ENCODE measurements around the gene SHTN1. TPM values are rescaled to one million over a fixed set of nuclear protein-coding genes. Genes with fewer than 3 reads are reported as not detected.

Gene SHTN1
- total RNA-seq, 2 experiments from 2014 or later: 0.29 to 0.53 TPM

DNA sequence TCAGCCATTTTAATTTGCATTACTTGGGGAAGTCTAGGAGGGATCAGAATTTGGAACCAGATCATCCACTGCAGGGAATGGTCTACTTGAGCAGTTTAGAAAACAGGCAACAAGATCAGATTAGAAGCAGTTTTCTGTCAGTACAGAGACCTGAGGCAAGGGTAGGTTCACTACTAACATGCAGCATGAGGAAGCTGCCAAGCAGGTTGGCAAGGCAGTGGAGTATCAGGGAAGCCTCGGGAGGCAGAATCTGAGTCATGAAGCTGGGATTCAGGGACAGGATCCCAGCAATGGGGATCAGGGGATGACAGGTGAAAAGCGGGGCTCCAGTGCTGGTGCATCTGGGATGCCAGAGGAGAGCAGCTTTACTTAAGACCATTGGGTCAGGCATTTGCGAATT is 127.6 kb downstream of the SHTN1 start:
- no peaks in the 10 kb centered on the region for H3K36me3 Mint-ChIP-seq

DNA sequence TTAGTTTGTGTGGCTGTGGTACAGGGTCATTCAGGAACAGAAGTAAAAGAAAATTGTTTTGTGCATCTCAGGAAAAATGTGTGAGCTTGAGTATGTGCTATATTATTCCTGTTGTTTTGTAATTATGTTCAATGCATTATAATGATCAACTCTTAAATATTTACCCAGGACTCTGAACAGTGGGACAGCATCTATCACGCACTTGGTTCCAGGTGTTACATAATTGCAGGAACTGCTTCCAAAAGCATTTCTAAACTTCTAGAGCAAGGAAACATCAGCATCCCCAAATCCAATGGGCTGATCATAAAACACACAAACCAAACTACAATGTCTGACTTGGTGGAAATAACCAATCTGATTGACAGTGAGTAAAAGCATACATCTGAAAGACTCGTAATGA is 129.1 kb downstream of the SHTN1 start:
- Mint-ChIP-seq H3K9me3 (peaks cover 5% of the 10 kb centered on the region), H3K27me3 (peaks cover 5% of the 10 kb centered on the region), H3K4me1 (ENCODE audit: low read depth) (no peaks in the 10 kb centered on the region), H3K27ac (no peak overlapping the region), H3K36me3 (no peaks in the 10 kb centered on the region), H3K4me3 (no peak overlapping the region)
- intact Hi-C loops (cut with micrococcal nuclease): no loop called here
- no peak for DNase-seq
- POLR2A ChIA-PET: no interaction called here
- CTCF ChIA-PET: interaction anchor here (0.7 kb wide), 1 partner anchor 158 kb away, joined by 3 read pairs; no protein-coding TSS in a partner anchor

More for the DNA sequence above, 127.6 kb downstream of the SHTN1 start:
- Mint-ChIP-seq H3K4me1 (ENCODE audit: low read depth) (no peaks in the 10 kb centered on the region), H3K9me3 (peaks cover 2% of the 10 kb centered on the region), H3K27me3 (peaks cover 1% of the 10 kb centered on the region), H3K27ac (no peak overlapping the region), H3K4me3 (no peak overlapping the region)
- intact Hi-C loops (cut with micrococcal nuclease): no loop called here
- no peak for DNase-seq
- CTCF ChIA-PET: no interaction called here
- POLR2A ChIA-PET: no interaction called here

DNA sequence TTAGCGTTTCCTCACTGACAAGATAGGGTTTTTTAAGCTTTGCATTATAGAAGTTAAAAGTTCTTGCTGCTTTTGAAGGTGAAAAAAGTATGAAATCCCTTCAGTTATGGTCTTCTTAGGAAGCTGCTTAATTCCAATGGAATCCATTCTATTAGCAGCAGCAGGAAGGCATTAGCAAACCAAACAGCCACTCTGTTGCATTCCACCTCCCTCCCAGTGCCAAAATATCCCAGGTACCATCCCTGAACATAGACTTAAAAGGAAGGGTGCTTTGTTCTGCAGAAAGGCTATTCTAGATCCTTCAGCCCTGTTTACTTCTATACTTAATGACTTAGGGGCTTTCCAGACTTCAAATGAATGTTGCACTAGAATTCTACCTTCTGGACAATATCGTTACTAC is 131.9 kb downstream of the SHTN1 start:
- no peak for DNase-seq
- ChIA-PET CTCF (no interaction called here), POLR2A (no interaction called here)
- Mint-ChIP-seq H3K36me3 (no peaks in the 10 kb centered on the region), H3K4me1 (ENCODE audit: low read depth) (no peaks in the 10 kb centered on the region), H3K9me3 (peaks cover 5% of the 10 kb centered on the region), H3K27me3 (peaks cover 5% of the 10 kb centered on the region), H3K27ac (no peak overlapping the region), H3K4me3 (no peak overlapping the region)
- intact Hi-C loops (cut with micrococcal nuclease): no loop called here

DNA sequence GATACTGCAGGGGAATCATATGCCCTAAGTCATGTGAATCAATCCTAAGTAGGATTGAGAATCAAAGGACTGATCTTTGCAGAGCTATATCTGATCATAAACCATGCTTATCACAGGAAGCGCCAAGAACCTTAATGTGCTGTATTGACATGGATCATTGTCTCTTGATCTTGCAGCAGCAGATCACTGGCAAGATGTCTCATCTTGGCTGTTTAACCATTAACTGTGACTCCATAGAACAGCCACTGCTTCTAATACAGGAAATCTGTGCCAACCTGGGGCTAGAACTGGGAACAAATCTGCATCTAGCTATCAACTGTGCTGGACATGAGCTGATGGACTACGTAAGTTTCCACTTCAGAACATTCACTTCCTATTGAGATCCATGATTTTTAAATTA is 134.0 kb downstream of the SHTN1 start:
- Mint-ChIP-seq H3K27ac (no peak overlapping the region), H3K4me3 (no peak overlapping the region), H3K27me3 (peaks cover 7% of the 10 kb centered on the region), H3K9me3 (peaks cover 5% of the 10 kb centered on the region), H3K36me3 (no peaks in the 10 kb centered on the region), H3K4me1 (ENCODE audit: low read depth) (no peaks in the 10 kb centered on the region)
- CTCF ChIA-PET: no interaction called here
- no peak for DNase-seq
- POLR2A ChIA-PET: no interaction called here
- intact Hi-C loops (cut with micrococcal nuclease): no loop called here

DNA sequence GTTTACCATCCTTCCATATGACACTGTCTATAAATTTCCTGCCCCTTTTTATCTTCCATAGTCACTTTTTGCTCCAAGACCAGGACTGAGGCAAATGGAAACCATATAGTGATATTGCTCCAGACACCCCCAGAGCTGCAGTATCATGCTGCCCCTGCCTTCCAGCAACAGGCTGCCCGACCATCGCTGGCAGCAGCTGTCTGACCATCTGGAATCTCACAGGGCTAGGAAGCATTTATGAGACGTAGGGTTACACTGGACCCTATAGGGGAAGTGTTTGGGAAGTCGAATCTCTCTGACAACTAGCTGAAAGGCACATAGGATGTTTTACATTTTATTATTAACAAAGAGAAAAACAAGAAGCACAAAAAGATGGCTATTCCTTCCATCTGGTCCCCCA is 136.3 kb downstream of the SHTN1 start:
- Mint-ChIP-seq H3K4me3 (no peak overlapping the region), H3K27me3 (peaks cover 7% of the 10 kb centered on the region), H3K4me1 (ENCODE audit: low read depth) (no peaks in the 10 kb centered on the region), H3K27ac (no peak overlapping the region), H3K9me3 (peaks cover 5% of the 10 kb centered on the region), H3K36me3 (no peaks in the 10 kb centered on the region)
- intact Hi-C loops (cut with micrococcal nuclease): no loop called here
- ChIA-PET POLR2A (no interaction called here), CTCF (no interaction called here)
- DNase-seq: no peak

DNA sequence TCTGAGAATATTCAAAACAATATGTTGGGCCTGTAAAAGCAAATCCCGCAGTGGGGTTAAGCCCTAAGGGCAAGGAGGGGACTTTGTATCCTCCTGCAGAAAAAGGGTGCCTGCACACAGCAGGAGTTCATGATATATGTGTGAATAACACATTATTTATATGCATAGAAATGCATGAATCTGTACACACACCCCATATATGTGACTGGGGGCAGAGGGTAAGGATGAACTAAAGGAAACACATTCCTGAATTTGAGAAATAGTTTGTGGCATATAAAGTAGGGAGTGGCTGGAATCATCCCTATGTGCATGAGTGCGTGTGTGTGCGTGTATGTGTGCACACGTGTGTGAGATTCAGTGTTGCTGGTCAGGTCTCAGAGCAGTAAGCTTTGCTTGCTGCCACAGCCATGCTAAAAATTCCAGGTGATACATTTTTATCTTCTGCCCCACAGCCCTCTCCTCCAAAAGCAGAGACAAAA is 136.8 kb downstream of the SHTN1 start:
- DNase-seq: no peak
- ChIA-PET POLR2A (no interaction called here), CTCF (no interaction called here)
- Mint-ChIP-seq H3K4me1 (ENCODE audit: low read depth) (no peaks in the 10 kb centered on the region), H3K27ac (no peak overlapping the region), H3K36me3 (no peaks in the 10 kb centered on the region), H3K4me3 (no peak overlapping the region), H3K27me3 (peaks cover 7% of the 10 kb centered on the region), H3K9me3 (peaks cover 5% of the 10 kb centered on the region)
- intact Hi-C loops (cut with micrococcal nuclease): no loop called here

DNA sequence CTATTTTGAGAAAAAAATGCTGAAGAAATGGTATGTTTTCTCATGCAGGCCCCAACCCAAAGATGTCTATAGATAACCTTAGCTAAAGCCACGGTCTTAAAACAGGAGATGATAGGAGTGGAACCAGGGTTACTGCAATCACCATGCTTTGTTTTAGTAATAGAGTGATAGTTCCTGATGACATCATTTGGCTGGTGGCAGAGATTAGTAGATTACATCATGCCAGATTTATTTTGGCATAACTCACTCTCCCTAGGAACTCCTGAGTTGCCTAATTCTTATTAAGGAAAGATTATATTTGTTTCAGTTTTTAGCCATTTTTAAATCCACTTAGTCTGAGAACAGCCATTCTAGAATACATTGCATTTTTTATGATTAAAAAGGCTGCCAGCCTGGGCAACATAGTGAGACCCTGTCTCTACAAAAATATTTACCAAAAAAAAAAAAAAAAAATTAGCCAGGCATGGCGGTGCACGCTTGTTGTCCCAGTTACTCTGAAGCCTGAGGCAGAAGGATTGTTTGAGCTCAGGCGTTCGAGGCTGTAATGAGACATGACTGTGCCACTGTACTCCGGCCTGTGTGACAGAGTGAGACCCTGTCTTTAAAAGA is 137.9 kb downstream of the SHTN1 start:
- H3K36me3 Mint-ChIP-seq: no peaks in the 10 kb centered on the region
- peaks cover 2% of the 10 kb centered on the region for H3K27me3 Mint-ChIP-seq
- ChIA-PET POLR2A (no interaction called here), CTCF (no interaction called here)
- peaks cover under 1% of the 10 kb centered on the region for H3K9me3 Mint-ChIP-seq
- H3K27ac Mint-ChIP-seq: no peak overlapping the region
- H3K4me3 Mint-ChIP-seq: no peak overlapping the region
- intact Hi-C loops (cut with micrococcal nuclease): no loop called here
- DNase-seq: no peak
- H3K4me1 Mint-ChIP-seq (ENCODE audit: low read depth): no peaks in the 10 kb centered on the region

DNA sequence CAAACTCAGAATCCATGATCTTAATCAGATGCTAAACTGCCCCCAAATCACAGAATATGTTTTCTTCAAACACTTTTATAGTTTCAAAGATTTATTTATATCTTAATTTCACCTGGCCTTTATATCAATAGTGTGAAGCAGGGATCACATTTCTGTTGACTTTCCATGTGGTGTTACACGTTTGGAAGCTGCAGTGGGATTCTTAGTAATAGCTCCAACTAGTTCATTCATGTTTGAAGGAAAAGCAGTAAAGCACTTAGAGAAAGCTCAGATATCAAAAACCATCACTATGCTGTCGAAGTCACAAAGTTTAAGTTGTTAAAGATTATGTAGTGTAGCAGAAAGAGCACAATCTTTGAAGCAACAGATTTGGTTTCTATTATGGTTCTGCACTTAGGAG is 138.9 kb downstream of the SHTN1 start:
- H3K36me3 Mint-ChIP-seq: no peaks in the 10 kb centered on the region
- H3K9me3 Mint-ChIP-seq: no peaks in the 10 kb centered on the region
- peaks cover 2% of the 10 kb centered on the region for H3K27me3 Mint-ChIP-seq
- ChIA-PET CTCF (no interaction called here), POLR2A (no interaction called here)
- DNase-seq: no peak
- H3K4me3 Mint-ChIP-seq: no peak overlapping the region
- no peak overlapping the region for H3K27ac Mint-ChIP-seq
- intact Hi-C loops (cut with micrococcal nuclease): no loop called here
- no peaks in the 10 kb centered on the region for H3K4me1 Mint-ChIP-seq (ENCODE audit: low read depth)

DNA sequence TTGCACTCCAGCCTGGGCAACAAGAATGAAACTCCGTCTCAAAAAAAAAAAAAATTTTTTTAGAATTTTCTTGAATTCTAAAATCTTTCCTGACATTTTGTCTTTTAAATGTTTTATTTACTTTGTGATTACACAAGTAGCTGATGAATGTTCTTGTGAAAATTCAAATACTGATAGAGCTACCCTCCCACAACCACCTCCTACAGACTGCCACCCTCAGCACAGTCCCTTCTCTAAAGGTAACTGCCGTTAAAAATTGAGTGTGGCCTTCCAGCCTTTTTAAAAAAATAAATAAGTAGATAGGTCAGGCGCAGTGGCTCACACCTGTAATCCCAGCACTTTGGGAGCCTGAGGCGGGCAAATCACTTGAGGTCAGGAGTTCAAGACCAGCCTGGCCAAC is 140.6 kb downstream of the SHTN1 start:
- Mint-ChIP-seq H3K4me1 (ENCODE audit: low read depth) (no peaks in the 10 kb centered on the region), H3K4me3 (no peak overlapping the region), H3K27ac (no peak overlapping the region), H3K36me3 (no peaks in the 10 kb centered on the region), H3K27me3 (peaks cover 9% of the 10 kb centered on the region), H3K9me3 (no peaks in the 10 kb centered on the region)
- ChIA-PET CTCF (interaction anchor here (0.7 kb wide), 1 partner anchor 27 kb away, joined by 3 read pairs; no protein-coding TSS in a partner anchor), POLR2A (no interaction called here)
- no peak for DNase-seq
- intact Hi-C loops (cut with micrococcal nuclease): no loop called here

DNA sequence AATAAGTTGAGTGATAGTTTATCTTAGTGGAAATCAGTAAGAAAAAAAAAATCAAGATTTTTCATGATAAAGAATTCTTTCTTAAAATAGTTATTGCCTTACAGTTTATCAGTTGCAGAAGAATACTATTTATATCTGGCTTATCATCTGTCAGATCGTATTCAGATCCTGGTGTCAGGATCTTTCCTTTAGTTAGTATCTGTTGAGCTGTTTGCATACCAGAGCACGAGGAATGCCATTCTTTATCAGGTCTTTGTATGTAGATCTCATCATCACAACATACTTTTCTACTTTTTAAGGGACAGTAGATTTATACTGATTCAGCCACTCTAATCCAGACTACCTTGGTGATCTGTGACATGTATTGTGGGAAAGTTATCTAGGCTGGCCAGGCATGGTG is 143.2 kb downstream of the SHTN1 start:
- DNase-seq: no peak
- peaks cover 7% of the 10 kb centered on the region for H3K27me3 Mint-ChIP-seq
- H3K4me3 Mint-ChIP-seq: no peak overlapping the region
- no peaks in the 10 kb centered on the region for H3K4me1 Mint-ChIP-seq (ENCODE audit: low read depth)
- ChIA-PET POLR2A (no interaction called here), CTCF (no interaction called here)
- no peaks in the 10 kb centered on the region for H3K36me3 Mint-ChIP-seq
- H3K27ac Mint-ChIP-seq: no peak overlapping the region
- intact Hi-C loops (cut with micrococcal nuclease): no loop called here
- H3K9me3 Mint-ChIP-seq: peaks cover 7% of the 10 kb centered on the region

DNA sequence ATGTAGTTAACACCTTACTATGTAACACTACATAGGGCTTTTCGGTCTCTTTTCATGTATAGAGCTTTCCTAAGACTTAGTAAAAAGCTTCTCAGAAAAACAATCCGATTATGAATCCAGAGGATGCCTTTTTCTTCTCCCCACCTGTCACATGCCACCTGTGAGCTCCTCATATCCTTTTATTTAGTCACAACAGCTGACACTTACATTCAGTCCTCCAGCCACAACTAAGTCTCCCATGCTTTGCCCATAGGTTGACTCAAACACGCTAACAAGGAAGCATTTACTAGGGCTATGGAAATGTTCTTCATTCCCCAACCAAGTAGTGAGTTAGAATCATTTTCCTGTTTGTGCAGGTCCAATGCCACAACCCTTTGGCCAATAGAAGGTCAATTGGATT is 147.8 kb downstream of the SHTN1 start:
- Mint-ChIP-seq H3K27me3 (peaks cover 11% of the 10 kb centered on the region), H3K27ac (no peak overlapping the region), H3K9me3 (peaks cover 11% of the 10 kb centered on the region), H3K36me3 (peaks cover 2% of the 10 kb centered on the region), H3K4me3 (no peak overlapping the region), H3K4me1 (ENCODE audit: low read depth) (no peaks in the 10 kb centered on the region)
- intact Hi-C loops (cut with micrococcal nuclease): no loop called here
- no peak for DNase-seq
- CTCF ChIA-PET: interaction anchor here (1.3 kb wide), 1 partner anchor 359 kb away, joined by 3 read pairs; no protein-coding TSS in a partner anchor
- POLR2A ChIA-PET: no interaction called here

DNA sequence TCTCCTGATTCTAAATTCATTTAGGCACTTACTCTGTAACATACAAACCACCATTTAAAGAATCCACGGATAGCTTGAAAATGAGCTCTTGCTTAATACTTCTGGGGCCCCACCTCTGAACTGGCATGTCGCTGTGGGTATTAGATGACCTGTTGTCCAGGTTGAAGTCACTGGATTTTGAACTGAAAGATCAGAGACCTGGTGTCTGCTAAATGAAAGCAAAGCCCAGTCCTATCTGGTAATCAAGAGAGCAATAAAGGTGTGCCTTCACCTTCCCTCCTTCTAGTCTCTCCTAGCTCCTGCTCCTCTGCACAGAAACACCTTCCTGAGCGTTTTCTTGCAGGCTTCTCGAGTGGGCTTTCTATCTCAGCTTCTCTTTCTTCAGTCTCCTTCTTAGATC is 151.3 kb downstream of the SHTN1 start:
- Mint-ChIP-seq H3K27ac (no peak overlapping the region), H3K4me1 (ENCODE audit: low read depth) (peaks cover 4% of the 10 kb centered on the region), H3K9me3 (peaks cover 11% of the 10 kb centered on the region), H3K27me3 (peaks cover 29% of the 10 kb centered on the region), H3K4me3 (no peak overlapping the region), H3K36me3 (peaks cover 2% of the 10 kb centered on the region)
- no peak for DNase-seq
- POLR2A ChIA-PET: no interaction called here
- CTCF ChIA-PET: no interaction called here
- intact Hi-C loops (cut with micrococcal nuclease): no loop called here

DNA sequence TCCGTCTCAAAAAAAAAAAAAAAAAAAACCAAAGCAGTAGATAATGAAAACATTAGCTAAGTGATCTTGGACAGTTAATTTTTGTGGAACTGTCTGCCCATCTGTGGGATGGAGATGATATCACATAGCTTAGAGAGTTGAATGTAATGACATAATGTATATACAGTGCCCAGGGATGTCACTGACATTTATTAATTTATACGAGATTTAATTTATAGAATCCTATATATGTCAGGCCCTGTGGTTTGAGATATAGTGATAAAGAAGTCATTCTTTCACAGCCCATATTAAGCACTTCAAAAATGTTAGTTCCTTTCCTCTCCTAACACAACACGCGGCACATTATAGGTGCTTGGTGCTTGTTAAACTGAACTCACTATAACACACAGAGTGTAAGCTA is 151.7 kb downstream of the SHTN1 start:
- Mint-ChIP-seq H3K27ac (no peak overlapping the region), H3K36me3 (peaks cover 2% of the 10 kb centered on the region), H3K4me3 (no peak overlapping the region), H3K4me1 (ENCODE audit: low read depth) (peaks cover 8% of the 10 kb centered on the region), H3K27me3 (peaks cover 33% of the 10 kb centered on the region), H3K9me3 (peaks cover 10% of the 10 kb centered on the region)
- DNase-seq: no peak
- CTCF ChIA-PET: no interaction called here
- intact Hi-C loops (cut with micrococcal nuclease): no loop called here
- POLR2A ChIA-PET: no interaction called here

Data from activated CD4-positive, alpha-beta memory T cell treated with anti-CD3 and anti-CD28 coated beads for 36 hours (primary cell).